Caco-2 (cell line): ENCODE measurements around the gene IRF1. TPM values are rescaled to one million over a fixed set of nuclear protein-coding genes. Genes with fewer than 3 reads are reported as not detected.
A peak's percentile ranks its signal among the peaks of the same experiment; 100 is the strongest.

Source experiments
- BruUV-seq: library from RNA; stranded (reverse); fragments of 400-500 nt; replicated peaks from 2 replicates; lab custom pipeline; 2021; lab: Mats Ljungman, UMichigan
- CTCF ChIA-PET: fragments of 300-600 bp; sonication (Branson Sonifier 250); formaldehyde crosslinking; loops from one replicate; lab custom pipeline; 2022; ENCODE audit warnings: antibody characterized with exemption; lab: Charles Lee
- POLR2A ChIA-PET: fragments of 300-600 bp; sonication (Branson Sonifier 250); formaldehyde crosslinking; loops from one replicate; lab custom pipeline; 2022; ENCODE audit warnings: antibody characterized with exemption; lab: Charles Lee
- DNase-seq, 2 experiments: peaks; one replicate each; pipeline versions ENCODE4 v3.0.0 to v3.0.0-alpha.2; 2020 to 2022
- H3K27me3 ChIP-seq: replicated peaks from 2 replicates; pipeline ENCODE4 v1.6.0; 2011; ENCODE audit warnings: low read length; ENCODE audit not compliant: control insufficient read depth, insufficient read depth
- H3K36me3 ChIP-seq: 2 replicates; pipeline ENCODE4 v1.5.1; 2011; ENCODE audit warnings: low read length; ENCODE audit not compliant: control insufficient read depth, insufficient read depth
- H3K4me1 ChIP-seq: fragments of 250-450 bp; sonication (Bioruptor Pico); 2 replicates; pipeline ENCODE4 v1.5.1; 2020; ENCODE audit warnings: mild to moderate bottlenecking
- H3K4me3 ChIP-seq: 2 replicates; pipeline ENCODE4 v1.5.1; 2011; ENCODE audit warnings: low read depth, mild to moderate bottlenecking, control low read depth, low read length
- H3K9me3 ChIP-seq: fragments of 250-450 bp; sonication (Bioruptor Pico); 2 replicates; pipeline ENCODE4 v1.5.1; 2020; ENCODE audit warnings: mild to moderate bottlenecking, moderate library complexity
- H3K27ac Mint-ChIP-seq: one replicate; pipeline ENCODE4 v1.8.0; 2022; ENCODE audit warnings: mixed read lengths; ENCODE audit not compliant: unreplicated experiment
- H3K27me3 Mint-ChIP-seq: one replicate; pipeline ENCODE4 v1.8.0; 2022; ENCODE audit warnings: mixed read lengths; ENCODE audit not compliant: insufficient read depth, unreplicated experiment
- H3K36me3 Mint-ChIP-seq: one replicate; pipeline ENCODE4 v1.8.0; 2022; ENCODE audit warnings: mild to moderate bottlenecking, mixed read lengths; ENCODE audit not compliant: insufficient read depth, unreplicated experiment
- H3K4me1 Mint-ChIP-seq: one replicate; pipeline ENCODE4 v1.8.0; 2022; ENCODE audit warnings: low read depth, mixed read lengths; ENCODE audit not compliant: unreplicated experiment
- H3K4me3 Mint-ChIP-seq: one replicate; pipeline ENCODE4 v1.8.0; 2022; ENCODE audit warnings: mild to moderate bottlenecking, moderate library complexity, mixed read lengths; ENCODE audit not compliant: unreplicated experiment
- H3K9me3 Mint-ChIP-seq: one replicate; pipeline ENCODE4 v1.8.0; 2022; ENCODE audit warnings: mixed read lengths; ENCODE audit not compliant: unreplicated experiment
- intact Hi-C: fragments of 100-400 bp; cut with micrococcal nuclease; formaldehyde crosslinking; loops from one replicate; pipeline ENCODE4 v1.10.0; 2022; ENCODE audit not compliant: unreplicated experiment
- total RNA-seq: library from RNA; stranded (reverse); gene quantifications from 2 replicates; pipeline ENCODE4 v1.2.3, GENCODE V29; 2022
- TF ChIP-seq, protein P1 (sequence below), 2 experiments: fragments of 200-600 bp in 1 of 2; IDR thresholded peaks; 1 replicate in 1 of 2; 2 replicates in 1 of 2; pipeline versions ENCODE4 v1.5.1 to v1.8.0; 2011 to 2022; ENCODE audit warnings: antibody characterized with exemption in 1 of 2, control low read depth in 1 of 2, inconsistent platforms in 1 of 2, low read depth in 1 of 2, low read length in 1 of 2, mild to moderate bottlenecking in 1 of 2, moderate library complexity in 1 of 2; ENCODE audit not compliant: insufficient read depth in 1 of 2, severe bottlenecking in 1 of 2, unreplicated experiment in 1 of 2

The IRF1 gene
- total RNA-seq, 1 experiment from 2014 or later = 16.8 TPM

- H3K9me3 Mint-ChIP-seq = no peaks in the 10 kb centered on the region
- H3K9me3 ChIP-seq = no peaks in the 10 kb centered on the region
- ChIA-PET CTCF (interaction anchor here (0.6 to 1.8 kb wide), 3 partner anchors 21 to 54 kb away, joined by 3 to 6 read pairs (median 5); no protein-coding TSS in a partner anchor), POLR2A (interaction anchor here (0.7 to 1.0 kb wide), 2 partner anchors 9 to 247 kb away, joined by 3 read pairs; partner anchors contain the start of gene IRF1)
- H3K4me3 ChIP-seq = no peak overlapping the region
- no peaks in the 10 kb centered on the region for H3K36me3 ChIP-seq
- H3K4me1 ChIP-seq = peaks cover 52% of the 10 kb centered on the region
- intact Hi-C loops = loop anchor here (5.0 kb wide), 1 partner anchor 222 kb away; no protein-coding TSS in a partner anchor
- DNase-seq = no peak
- peaks cover 29% of the 10 kb centered on the region for H3K4me1 Mint-ChIP-seq
- no TSS peak for BruUV-seq
- H3K27me3 ChIP-seq = no peaks in the 10 kb centered on the region
- no peak overlapping the region for H3K4me3 Mint-ChIP-seq
- TF ChIP-seq, protein P1, sequence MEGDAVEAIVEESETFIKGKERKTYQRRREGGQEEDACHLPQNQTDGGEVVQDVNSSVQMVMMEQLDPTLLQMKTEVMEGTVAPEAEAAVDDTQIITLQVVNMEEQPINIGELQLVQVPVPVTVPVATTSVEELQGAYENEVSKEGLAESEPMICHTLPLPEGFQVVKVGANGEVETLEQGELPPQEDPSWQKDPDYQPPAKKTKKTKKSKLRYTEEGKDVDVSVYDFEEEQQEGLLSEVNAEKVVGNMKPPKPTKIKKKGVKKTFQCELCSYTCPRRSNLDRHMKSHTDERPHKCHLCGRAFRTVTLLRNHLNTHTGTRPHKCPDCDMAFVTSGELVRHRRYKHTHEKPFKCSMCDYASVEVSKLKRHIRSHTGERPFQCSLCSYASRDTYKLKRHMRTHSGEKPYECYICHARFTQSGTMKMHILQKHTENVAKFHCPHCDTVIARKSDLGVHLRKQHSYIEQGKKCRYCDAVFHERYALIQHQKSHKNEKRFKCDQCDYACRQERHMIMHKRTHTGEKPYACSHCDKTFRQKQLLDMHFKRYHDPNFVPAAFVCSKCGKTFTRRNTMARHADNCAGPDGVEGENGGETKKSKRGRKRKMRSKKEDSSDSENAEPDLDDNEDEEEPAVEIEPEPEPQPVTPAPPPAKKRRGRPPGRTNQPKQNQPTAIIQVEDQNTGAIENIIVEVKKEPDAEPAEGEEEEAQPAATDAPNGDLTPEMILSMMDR (IDR thresholded peaks at IDR 0.05; ENCODE audit: insufficient read depth in 1 of 2, low read depth in 1 of 2, low read length in 1 of 2, severe bottlenecking in 1 of 2, unreplicated experiment in 1 of 2) = no peak
- peaks cover 8% of the 10 kb centered on the region for H3K36me3 Mint-ChIP-seq
- H3K27me3 Mint-ChIP-seq = no peaks in the 10 kb centered on the region
- peak overlapping the region; percentile 36 for H3K27ac Mint-ChIP-seq
Measured at GRCh38 chr5:132499440-132500243, 9.1 kb upstream of the IRF1 start.

DNA sequence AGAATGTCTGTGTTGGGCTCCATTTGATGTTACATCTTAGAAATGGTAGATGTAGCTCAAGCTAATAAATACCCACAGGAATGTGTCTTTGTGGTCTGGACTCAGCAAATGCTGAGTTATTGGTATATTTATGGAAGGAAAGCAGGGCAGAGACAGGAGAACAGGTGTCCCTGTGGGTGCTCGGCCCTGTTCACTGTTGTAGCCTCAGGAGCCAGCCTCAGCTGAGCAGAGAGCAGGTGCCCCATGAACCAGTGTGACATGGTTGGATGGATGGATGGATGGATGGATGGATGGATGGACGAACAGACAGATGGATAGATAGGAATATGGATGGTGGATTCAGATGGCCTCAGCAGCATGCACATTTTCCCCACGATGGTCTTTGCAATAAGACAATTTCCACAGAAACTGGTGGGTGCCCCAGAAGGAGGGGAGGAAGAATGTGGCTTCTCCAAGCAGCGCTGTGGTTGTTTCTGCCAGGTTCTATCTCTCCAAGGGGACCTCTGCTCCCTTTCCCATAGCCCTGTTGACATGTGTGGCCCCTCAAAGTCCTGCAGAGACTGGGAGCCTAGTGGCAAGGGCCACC is 8.2 kb upstream of the IRF1 start:
- BruUV-seq = no TSS peak
- peaks cover 29% of the 10 kb centered on the region for H3K4me1 Mint-ChIP-seq
- no peak overlapping the region for H3K27ac Mint-ChIP-seq
- POLR2A ChIA-PET = interaction anchor here (1.0 kb wide), 1 partner anchor 8 kb away, joined by 3 read pairs; the partner anchor contains the start of gene IRF1
- TF ChIP-seq, protein P1 (IDR thresholded peaks at IDR 0.05; ENCODE audit: insufficient read depth in 1 of 2, low read depth in 1 of 2, low read length in 1 of 2, severe bottlenecking in 1 of 2, unreplicated experiment in 1 of 2) = no peak
- H3K27me3 ChIP-seq = no peaks in the 10 kb centered on the region
- H3K36me3 Mint-ChIP-seq = peaks cover 8% of the 10 kb centered on the region
- CTCF ChIA-PET = interaction anchor here (1.1 kb wide), 1 partner anchor 76 kb away, joined by 3 read pairs; no protein-coding TSS in a partner anchor
- H3K36me3 ChIP-seq = no peaks in the 10 kb centered on the region
- peaks cover 55% of the 10 kb centered on the region for H3K4me1 ChIP-seq
- H3K4me3 ChIP-seq = no peak overlapping the region
- H3K4me3 Mint-ChIP-seq = no peak overlapping the region
- no peak for DNase-seq
- no peaks in the 10 kb centered on the region for H3K9me3 ChIP-seq
- no peaks in the 10 kb centered on the region for H3K27me3 Mint-ChIP-seq
- intact Hi-C loops = loop anchor here (5.0 kb wide), 1 partner anchor 221 kb away; no protein-coding TSS in a partner anchor
- H3K9me3 Mint-ChIP-seq = no peaks in the 10 kb centered on the region

GRCh38 chr5:132498152-132498551 is 7.6 kb upstream of the IRF1 start:
- no peak for DNase-seq
- no TSS peak for BruUV-seq
- intact Hi-C loops = loop anchor here (5.0 kb wide), 1 partner anchor 221 kb away; no protein-coding TSS in a partner anchor
- no peaks in the 10 kb centered on the region for H3K9me3 ChIP-seq
- CTCF ChIA-PET = interaction anchor here (0.6 to 1.1 kb wide), 3 partner anchors 75 to 322 kb away, joined by 3 read pairs; no protein-coding TSS in a partner anchor
- POLR2A ChIA-PET = interaction anchor here (0.6 to 2.5 kb wide), 3 partner anchors 87 to 204 kb away, joined by 3 to 20 read pairs (median 3); partner anchors contain the start of gene SLC22A4
- H3K27ac Mint-ChIP-seq = peak overlapping the region; percentile 85
- H3K9me3 Mint-ChIP-seq = no peaks in the 10 kb centered on the region
- H3K36me3 Mint-ChIP-seq = peaks cover 8% of the 10 kb centered on the region
- no peaks in the 10 kb centered on the region for H3K27me3 ChIP-seq
- TF ChIP-seq, protein P1 (IDR thresholded peaks at IDR 0.05; ENCODE audit: insufficient read depth in 1 of 2, low read depth in 1 of 2, low read length in 1 of 2, severe bottlenecking in 1 of 2, unreplicated experiment in 1 of 2) = no peak
- peaks cover 29% of the 10 kb centered on the region for H3K4me1 Mint-ChIP-seq
- no peaks in the 10 kb centered on the region for H3K27me3 Mint-ChIP-seq
- no peak overlapping the region for H3K4me3 ChIP-seq
- no peaks in the 10 kb centered on the region for H3K36me3 ChIP-seq
- peak overlapping the region; percentile 88 for H3K4me3 Mint-ChIP-seq
- peaks cover 55% of the 10 kb centered on the region for H3K4me1 ChIP-seq
